GM23338 (cell line): ENCODE results near the gene TOM1L1. TPM values are rescaled to one million over a fixed set of nuclear protein-coding genes. Genes with fewer than 3 reads are reported as not detected.

Experiments used
- ATAC-seq: fragments of 200-7000 bp; cut with Tn5 transposase; 3 replicates; pipeline ENCODE4 v1.9.1; 2020
- DNase-seq: peaks from one replicate; pipeline ENCODE4 v3.0.0-alpha.2; 2015; ENCODE audit warnings: low spot score
- H2AFZ ChIP-seq: fragments of 200-600 bp; sonication (generic); 2 replicates; pipeline ENCODE4 v1.8.0; 2016; ENCODE audit warnings: antibody characterized with exemption, mild to moderate bottlenecking, moderate library complexity
- H3F3A ChIP-seq: fragments of 200-600 bp; sonication (generic); replicated peaks from 2 replicates; pipeline ENCODE4 v1.8.0; 2017; ENCODE audit warnings: antibody characterized with exemption, mixed run types, low read depth
- H3K27ac ChIP-seq: fragments of 200-600 bp; sonication (generic); 2 replicates; pipeline ENCODE4 v1.6.1; 2016; ENCODE audit warnings: low read depth
- H3K27me3 ChIP-seq: fragments of 200-600 bp; sonication (generic); 2 replicates; pipeline ENCODE4 v1.8.0; 2016; ENCODE audit warnings: mild to moderate bottlenecking, mixed run types, moderate library complexity; ENCODE audit not compliant: insufficient read depth
- H3K36me3 ChIP-seq: fragments of 200-600 bp; sonication (generic); 2 replicates; pipeline ENCODE4 v1.8.0; 2016; ENCODE audit warnings: mild to moderate bottlenecking; ENCODE audit not compliant: insufficient read depth
- H3K4me1 ChIP-seq: fragments of 200-600 bp; sonication (generic); 2 replicates; pipeline ENCODE4 v1.8.0; 2016; ENCODE audit warnings: mild to moderate bottlenecking, moderate library complexity; ENCODE audit not compliant: insufficient read depth
- H3K4me2 ChIP-seq: fragments of 200-600 bp; sonication (generic); 2 replicates; pipeline ENCODE4 v1.7.1; 2017; ENCODE audit warnings: mixed run types
- H3K4me3 ChIP-seq: fragments of 200-600 bp; sonication (generic); 2 replicates; pipeline ENCODE4 v1.6.1; 2016; ENCODE audit warnings: mixed run types
- H3K79me2 ChIP-seq: fragments of 200-600 bp; sonication (generic); replicated peaks from 2 replicates; pipeline ENCODE4 v1.8.0; 2017; ENCODE audit warnings: mild to moderate bottlenecking; ENCODE audit not compliant: insufficient read depth
- H3K9me2 ChIP-seq: fragments of 200-600 bp; sonication (generic); 2 replicates; pipeline ENCODE4 v1.8.0; 2017; ENCODE audit not compliant: insufficient read depth
- H4K20me1 ChIP-seq: fragments of 200-600 bp; sonication (generic); replicated peaks from 2 replicates; pipeline ENCODE4 v1.8.0; 2017; ENCODE audit warnings: mild to moderate bottlenecking; ENCODE audit not compliant: insufficient read depth
- H3K27ac Mint-ChIP-seq: 2 replicates; pipeline ENCODE4 v1.8.0; 2020; ENCODE audit warnings: inconsistent platforms, mild to moderate bottlenecking, moderate library complexity, mixed read lengths
- H3K27me3 Mint-ChIP-seq: 3 replicates; pipeline ENCODE4 v1.8.0; 2022; ENCODE audit warnings: low read depth, mild to moderate bottlenecking, moderate library complexity, mixed read lengths, inconsistent platforms; ENCODE audit not compliant: insufficient read depth, poor library complexity
- H3K36me3 Mint-ChIP-seq: 3 replicates; pipeline ENCODE4 v1.8.0; 2021; ENCODE audit warnings: low read depth, mild to moderate bottlenecking, inconsistent platforms, moderate library complexity, mixed read lengths
- H3K4me1 Mint-ChIP-seq: 3 replicates; pipeline ENCODE4 v1.8.0; 2020; ENCODE audit warnings: mild to moderate bottlenecking, inconsistent platforms, mixed read lengths
- H3K4me3 Mint-ChIP-seq: 3 replicates; pipeline ENCODE4 v1.8.0; 2021; ENCODE audit warnings: moderate library complexity, mild to moderate bottlenecking, inconsistent platforms, mixed read lengths
- H3K9me3 Mint-ChIP-seq: 3 replicates; pipeline ENCODE4 v1.8.0; 2020; ENCODE audit warnings: moderate library complexity, mild to moderate bottlenecking, inconsistent platforms, mixed read lengths
- CREB1 ChIP-seq: fragments of 250-450 bp; sonication (Bioruptor Pico); IDR thresholded peaks from 2 replicates; pipeline ENCODE4 v1.5.0; 2020; ENCODE audit warnings: low read depth, mild to moderate bottlenecking, moderate library complexity
- CTCF ChIP-seq, 2 experiments: fragments of 200-600 bp in 1 of 2; sonication (generic) in 1 of 2; conservative IDR thresholded peaks; 2 replicates each; pipeline versions ENCODE4 v1.5.1 to v1.6.1; 2016 to 2017; ENCODE audit warnings: antibody characterized with exemption in 2 of 2, low read depth in 2 of 2, mild to moderate bottlenecking in 2 of 2, moderate library complexity in 1 of 2
- EZH2 ChIP-seq: fragments of 200-600 bp; sonication (generic); IDR thresholded peaks from one replicate; pipeline ENCODE4 v1.8.0; 2017; ENCODE audit warnings: antibody characterized with exemption, mild to moderate bottlenecking, low read depth; ENCODE audit not compliant: unreplicated experiment
- EZH2phosphoT487 ChIP-seq: fragments of 200-600 bp; sonication (generic); IDR thresholded peaks from one replicate; pipeline ENCODE4 v1.8.1; 2018; ENCODE audit warnings: antibody characterized with exemption; ENCODE audit not compliant: unreplicated experiment
- JUNB ChIP-seq: IDR thresholded peaks from one replicate; pipeline ENCODE4 v1.6.1; 2016; ENCODE audit warnings: antibody characterized with exemption; ENCODE audit not compliant: unreplicated experiment
- NANOG ChIP-seq: IDR thresholded peaks from 2 replicates; pipeline ENCODE4 v1.6.1; 2016; ENCODE audit warnings: antibody characterized with exemption, borderline replicate concordance
- POLR2AphosphoS5 ChIP-seq: IDR thresholded peaks from 2 replicates; pipeline ENCODE4 v1.6.1; 2016; ENCODE audit warnings: antibody characterized with exemption, low read depth
- REST ChIP-seq: IDR thresholded peaks from one replicate; pipeline ENCODE4 v1.6.1; 2018; ENCODE audit warnings: antibody characterized with exemption; ENCODE audit not compliant: unreplicated experiment
- STAT1 ChIP-seq: IDR thresholded peaks from one replicate; pipeline ENCODE4 v1.6.1; 2016; ENCODE audit warnings: antibody characterized with exemption; ENCODE audit not compliant: unreplicated experiment
- ZNF114 ChIP-seq: fragments of 250-450 bp; sonication (Bioruptor Pico); IDR thresholded peaks from 2 replicates; pipeline ENCODE4 v1.5.0; 2020; ENCODE audit warnings: mild to moderate bottlenecking, moderate library complexity
- ZNF331 ChIP-seq: fragments of 250-450 bp; sonication (Bioruptor Pico); IDR thresholded peaks from 2 replicates; pipeline ENCODE4 v1.5.0; 2020; ENCODE audit warnings: low read depth, mild to moderate bottlenecking, moderate library complexity
- polyA plus RNA-seq: library from polyadenylated mRNA; unstranded; fragments of >200 nt; fragmentation: Nextera tagmentation; extraction: Ambion mirVana; gene quantifications from 2 replicates; pipeline ENCODE4 v1.2.1, GENCODE V29; 2016
- total RNA-seq: library from RNA; depleted of rRNA; stranded (reverse); fragments of >200 nt; shearing (Covaris generic); gene quantifications from 2 replicates; pipeline ENCODE4 v1.2.3, GENCODE V29; 2014
- TF ChIP-seq, protein P1 (sequence below): fragments of 250-450 bp; sonication (Bioruptor Pico); IDR thresholded peaks from 2 replicates; pipeline ENCODE4 v1.5.0; 2020; ENCODE audit warnings: mild to moderate bottlenecking, moderate library complexity
- TF ChIP-seq, protein P2 (sequence below): IDR thresholded peaks from 2 replicates; pipeline ENCODE4 v1.6.1; 2016; ENCODE audit warnings: antibody characterized with exemption

TOM1L1 gene
- total and polyA plus RNA-seq, 2 experiments from 2014 or later: 46.8 to 58.0 TPM

DNA sequence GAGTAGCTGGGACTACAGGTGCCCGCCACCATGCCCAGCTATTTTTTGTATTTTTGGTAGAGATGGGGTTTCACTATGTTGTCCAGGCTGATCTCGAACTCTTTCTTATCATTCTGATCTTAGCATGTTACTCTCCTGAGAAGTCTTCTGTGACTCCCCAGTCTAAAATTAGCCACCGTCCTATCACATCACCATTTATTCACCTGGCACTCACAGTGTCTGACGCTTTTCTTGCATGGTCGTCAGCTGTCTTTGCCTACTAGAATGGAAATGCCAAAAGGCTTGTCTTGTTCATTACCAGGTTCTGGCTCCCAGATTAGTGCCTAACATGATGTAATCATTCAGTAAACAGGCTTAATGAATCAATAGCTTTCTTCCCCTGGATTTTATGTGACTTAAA lies 23.8 kb downstream of the TOM1L1 start:
- H3K79me2 ChIP-seq: peaks cover 14% of the 10 kb centered on the region
- Mint-ChIP-seq H3K36me3 (peaks cover 76% of the 10 kb centered on the region), H3K27me3 (no peaks in the 10 kb centered on the region), H3K4me3 (no peak overlapping the region), H3K4me1 (peaks cover 4% of the 10 kb centered on the region), H3K9me3 (no peaks in the 10 kb centered on the region), H3K27ac (no peak overlapping the region)
- H3K27ac ChIP-seq: no peak overlapping the region
- no peak overlapping the region for H3K4me3 ChIP-seq
- 0 out of 2 replicates have a peak, but pooled peaks cover 7% of the 10 kb centered on the region for H3K4me1 ChIP-seq
- no peak overlapping the region for H2AFZ ChIP-seq
- no peak for DNase-seq
- no peaks in the 10 kb centered on the region for H3F3A ChIP-seq
- no peak for ATAC-seq
- TF ChIP-seq EZH2: no peak
- no peak for TF ChIP-seq JUNB
- TF ChIP-seq, protein P1, sequence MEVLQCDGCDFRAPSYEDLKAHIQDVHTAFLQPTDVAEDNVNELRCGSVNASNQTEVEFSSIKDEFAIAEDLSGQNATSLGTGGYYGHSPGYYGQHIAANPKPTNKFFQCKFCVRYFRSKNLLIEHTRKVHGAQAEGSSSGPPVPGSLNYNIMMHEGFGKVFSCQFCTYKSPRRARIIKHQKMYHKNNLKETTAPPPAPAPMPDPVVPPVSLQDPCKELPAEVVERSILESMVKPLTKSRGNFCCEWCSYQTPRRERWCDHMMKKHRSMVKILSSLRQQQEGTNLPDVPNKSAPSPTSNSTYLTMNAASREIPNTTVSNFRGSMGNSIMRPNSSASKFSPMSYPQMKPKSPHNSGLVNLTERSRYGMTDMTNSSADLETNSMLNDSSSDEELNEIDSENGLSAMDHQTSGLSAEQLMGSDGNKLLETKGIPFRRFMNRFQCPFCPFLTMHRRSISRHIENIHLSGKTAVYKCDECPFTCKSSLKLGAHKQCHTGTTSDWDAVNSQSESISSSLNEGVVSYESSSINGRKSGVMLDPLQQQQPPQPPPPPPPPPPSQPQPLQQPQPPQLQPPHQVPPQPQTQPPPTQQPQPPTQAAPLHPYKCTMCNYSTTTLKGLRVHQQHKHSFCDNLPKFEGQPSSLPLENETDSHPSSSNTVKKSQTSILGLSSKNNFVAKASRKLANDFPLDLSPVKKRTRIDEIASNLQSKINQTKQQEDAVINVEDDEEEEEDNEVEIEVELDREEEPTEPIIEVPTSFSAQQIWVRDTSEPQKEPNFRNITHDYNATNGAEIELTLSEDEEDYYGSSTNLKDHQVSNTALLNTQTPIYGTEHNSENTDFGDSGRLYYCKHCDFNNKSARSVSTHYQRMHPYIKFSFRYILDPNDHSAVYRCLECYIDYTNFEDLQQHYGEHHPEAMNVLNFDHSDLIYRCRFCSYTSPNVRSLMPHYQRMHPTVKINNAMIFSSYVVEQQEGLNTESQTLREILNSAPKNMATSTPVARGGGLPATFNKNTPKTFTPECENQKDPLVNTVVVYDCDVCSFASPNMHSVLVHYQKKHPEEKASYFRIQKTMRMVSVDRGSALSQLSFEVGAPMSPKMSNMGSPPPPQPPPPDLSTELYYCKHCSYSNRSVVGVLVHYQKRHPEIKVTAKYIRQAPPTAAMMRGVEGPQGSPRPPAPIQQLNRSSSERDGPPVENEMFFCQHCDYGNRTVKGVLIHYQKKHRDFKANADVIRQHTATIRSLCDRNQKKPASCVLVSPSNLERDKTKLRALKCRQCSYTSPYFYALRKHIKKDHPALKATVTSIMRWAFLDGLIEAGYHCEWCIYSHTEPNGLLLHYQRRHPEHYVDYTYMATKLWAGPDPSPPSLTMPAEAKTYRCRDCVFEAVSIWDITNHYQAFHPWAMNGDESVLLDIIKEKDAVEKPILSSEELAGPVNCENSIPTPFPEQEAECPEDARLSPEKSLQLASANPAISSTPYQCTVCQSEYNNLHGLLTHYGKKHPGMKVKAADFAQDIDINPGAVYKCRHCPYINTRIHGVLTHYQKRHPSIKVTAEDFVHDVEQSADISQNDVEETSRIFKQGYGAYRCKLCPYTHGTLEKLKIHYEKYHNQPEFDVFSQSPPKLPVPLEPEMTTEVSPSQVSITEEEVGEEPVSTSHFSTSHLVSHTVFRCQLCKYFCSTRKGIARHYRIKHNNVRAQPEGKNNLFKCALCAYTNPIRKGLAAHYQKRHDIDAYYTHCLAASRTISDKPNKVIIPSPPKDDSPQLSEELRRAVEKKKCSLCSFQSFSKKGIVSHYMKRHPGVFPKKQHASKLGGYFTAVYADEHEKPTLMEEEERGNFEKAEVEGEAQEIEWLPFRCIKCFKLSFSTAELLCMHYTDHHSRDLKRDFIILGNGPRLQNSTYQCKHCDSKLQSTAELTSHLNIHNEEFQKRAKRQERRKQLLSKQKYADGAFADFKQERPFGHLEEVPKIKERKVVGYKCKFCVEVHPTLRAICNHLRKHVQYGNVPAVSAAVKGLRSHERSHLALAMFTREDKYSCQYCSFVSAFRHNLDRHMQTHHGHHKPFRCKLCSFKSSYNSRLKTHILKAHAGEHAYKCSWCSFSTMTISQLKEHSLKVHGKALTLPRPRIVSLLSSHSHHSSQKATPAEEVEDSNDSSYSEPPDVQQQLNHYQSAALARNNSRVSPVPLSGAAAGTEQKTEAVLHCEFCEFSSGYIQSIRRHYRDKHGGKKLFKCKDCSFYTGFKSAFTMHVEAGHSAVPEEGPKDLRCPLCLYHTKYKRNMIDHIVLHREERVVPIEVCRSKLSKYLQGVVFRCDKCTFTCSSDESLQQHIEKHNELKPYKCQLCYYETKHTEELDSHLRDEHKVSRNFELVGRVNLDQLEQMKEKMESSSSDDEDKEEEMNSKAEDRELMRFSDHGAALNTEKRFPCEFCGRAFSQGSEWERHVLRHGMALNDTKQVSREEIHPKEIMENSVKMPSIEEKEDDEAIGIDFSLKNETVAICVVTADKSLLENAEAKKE (CRISPR knock-in tag): no peak
- TF ChIP-seq, protein P2, sequence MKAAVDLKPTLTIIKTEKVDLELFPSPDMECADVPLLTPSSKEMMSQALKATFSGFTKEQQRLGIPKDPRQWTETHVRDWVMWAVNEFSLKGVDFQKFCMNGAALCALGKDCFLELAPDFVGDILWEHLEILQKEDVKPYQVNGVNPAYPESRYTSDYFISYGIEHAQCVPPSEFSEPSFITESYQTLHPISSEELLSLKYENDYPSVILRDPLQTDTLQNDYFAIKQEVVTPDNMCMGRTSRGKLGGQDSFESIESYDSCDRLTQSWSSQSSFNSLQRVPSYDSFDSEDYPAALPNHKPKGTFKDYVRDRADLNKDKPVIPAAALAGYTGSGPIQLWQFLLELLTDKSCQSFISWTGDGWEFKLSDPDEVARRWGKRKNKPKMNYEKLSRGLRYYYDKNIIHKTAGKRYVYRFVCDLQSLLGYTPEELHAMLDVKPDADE: no peak
- TF ChIP-seq EZH2phosphoT487: no peak
- no peak for TF ChIP-seq ZNF114
- TF ChIP-seq CTCF (conservative IDR thresholded peaks at IDR 0.05; ENCODE audit: low read depth in 2 of 2): no peak
- no peak for TF ChIP-seq POLR2AphosphoS5
- no peak for TF ChIP-seq REST
- TF ChIP-seq STAT1: no peak
- no peak for TF ChIP-seq CREB1
- no peak for TF ChIP-seq NANOG
- TF ChIP-seq ZNF331 (CRISPR knock-in tag): no peak
- no peak overlapping the region for H3K4me2 ChIP-seq
- peaks cover 11% of the 10 kb centered on the region for H4K20me1 ChIP-seq
- no peaks in the 10 kb centered on the region for H3K9me2 ChIP-seq
- no peaks in the 10 kb centered on the region for H3K27me3 ChIP-seq
- H3K36me3 ChIP-seq: peaks cover 22% of the 10 kb centered on the region; the same call in 1 of the 2 replicates
